Right ventricle myocardium inferior (tissue), 1 donor: Measurements from ENCODE around the gene ZRANB2. TPM values are rescaled to one million over a fixed set of nuclear protein-coding genes. Genes with fewer than 3 reads are reported as not detected.

Source experiments
- ATAC-seq: fragments of 200-7000 bp; cut with Tn5 transposase; one replicate; pipeline ENCODE4 v1.9.1; 2020; ENCODE audit warnings: mild to moderate bottlenecking, moderate library complexity
- DNase-seq: peaks from one replicate; pipeline ENCODE4 v3.0.0; 2021; ENCODE audit errors: missing footprints
- intact Hi-C: fragments of 100-400 bp; cut with DNase I; formaldehyde crosslinking; loops from one replicate; pipeline ENCODE4 v1.11.0; 2022
- microRNA-seq: library from miRNA; unstranded; fragments of <30 nt; microRNA quantifications from one replicate; pipeline ENCODE4 v1.2.0, GENCODE V29; 2020
- total RNA-seq: library from RNA; stranded (reverse); fragmentation: NEBNext Ultra II Directional; extraction: Animal tissue kit (Norgen Biotek cat#: 25700); gene quantifications from one replicate; pipeline ENCODE4 v1.2.1, GENCODE V29; 2021
- donor health status: DM: no; HTN: yes; CAD: no; lungs with severe emphysema.

ZRANB2 gene
- total RNA-seq, 1 donor from 2014 or later = 46.5 TPM

GRCh38 chr1:71038942-71039341 is 41.9 kb downstream of the ZRANB2 start:
- intact Hi-C loops = no loop called here
- ATAC-seq (no peak), DNase-seq (no peak)

DNA sequence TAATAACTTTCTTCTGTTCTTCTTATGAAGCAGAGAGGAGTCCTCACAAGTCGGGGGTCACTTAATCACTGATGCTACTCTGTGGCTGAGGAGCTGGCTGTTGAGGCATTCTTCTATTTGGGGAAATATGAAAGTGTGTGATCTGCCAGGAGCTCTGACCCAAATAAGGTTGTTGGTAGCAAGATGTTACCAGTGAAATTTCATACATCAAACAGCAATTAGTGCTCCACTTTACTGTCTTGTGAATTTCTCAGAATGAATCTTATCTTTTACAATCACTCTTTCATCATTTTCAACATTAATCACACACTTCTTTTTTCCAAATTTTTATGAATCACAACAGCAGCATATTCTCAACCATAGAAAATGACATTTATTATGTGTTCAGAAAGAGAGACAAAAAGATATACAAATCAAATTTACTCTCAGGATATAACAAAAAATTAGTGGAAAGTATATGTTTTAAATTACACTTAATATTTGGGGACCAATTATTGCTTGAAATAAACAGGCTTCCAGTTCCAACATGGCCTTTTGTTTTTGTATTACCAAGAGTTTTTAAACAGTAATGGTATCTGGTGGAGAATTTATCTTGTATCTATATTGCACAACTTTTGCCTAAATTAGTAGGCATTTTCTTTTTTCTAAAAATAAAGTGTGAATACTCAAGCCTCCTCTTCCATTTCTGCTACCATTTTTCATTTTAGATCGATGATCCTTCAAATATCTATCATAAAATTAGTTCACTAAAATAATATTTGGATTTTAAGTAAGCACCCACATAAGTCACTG is 42.8 kb downstream of the ZRANB2 start:
- DNase-seq (no peak), ATAC-seq (no peak)
- intact Hi-C loops = no loop called here

DNA sequence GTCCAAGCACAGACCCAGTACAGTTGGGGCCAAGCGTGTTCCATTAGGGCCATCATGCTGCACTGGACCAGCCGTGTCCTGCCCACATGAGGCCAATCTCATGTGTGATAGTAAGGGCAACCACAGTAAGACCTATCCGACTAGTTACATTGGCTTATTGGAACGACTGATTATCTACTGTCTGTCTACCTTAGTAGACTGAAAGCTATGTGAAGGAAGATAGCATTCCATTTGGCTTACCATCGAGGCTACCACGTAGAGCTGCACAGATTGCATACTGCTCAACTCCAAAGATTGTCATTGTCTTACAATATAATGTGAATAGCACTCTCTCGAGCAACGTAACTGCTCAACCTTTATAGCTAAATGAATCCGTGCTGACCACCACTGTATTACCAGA is 43.8 kb downstream of the ZRANB2 start:
- ATAC-seq (no peak), DNase-seq (no peak)
- intact Hi-C loops = no loop called here

GRCh38 chr1:71033136-71033535 is 47.7 kb downstream of the ZRANB2 start:
- ATAC-seq (no peak), DNase-seq (no peak)
- intact Hi-C loops = no loop called here

GRCh38 chr1:71031426-71031825 is 49.4 kb downstream of the ZRANB2 start:
- intact Hi-C loops = no loop called here
- DNase-seq (no peak), ATAC-seq (no peak)

GRCh38 chr1:71030026-71030425 is 50.8 kb downstream of the ZRANB2 start:
- ATAC-seq (no peak), DNase-seq (no peak)
- intact Hi-C loops = no loop called here

GRCh38 chr1:71028981-71029380 is 51.9 kb downstream of the ZRANB2 start:
- ATAC-seq (no peak), DNase-seq (no peak)
- intact Hi-C loops = loop anchor here (10.0 kb wide), 1 partner anchor 214 kb away; no protein-coding TSS in a partner anchor

GRCh38 chr1:71027991-71028390 is 52.8 kb downstream of the ZRANB2 start:
- no peak for ATAC-seq
- intact Hi-C loops = loop anchor here (10.0 kb wide), 1 partner anchor 213 kb away; no protein-coding TSS in a partner anchor
- DNase-seq = no peak

DNA sequence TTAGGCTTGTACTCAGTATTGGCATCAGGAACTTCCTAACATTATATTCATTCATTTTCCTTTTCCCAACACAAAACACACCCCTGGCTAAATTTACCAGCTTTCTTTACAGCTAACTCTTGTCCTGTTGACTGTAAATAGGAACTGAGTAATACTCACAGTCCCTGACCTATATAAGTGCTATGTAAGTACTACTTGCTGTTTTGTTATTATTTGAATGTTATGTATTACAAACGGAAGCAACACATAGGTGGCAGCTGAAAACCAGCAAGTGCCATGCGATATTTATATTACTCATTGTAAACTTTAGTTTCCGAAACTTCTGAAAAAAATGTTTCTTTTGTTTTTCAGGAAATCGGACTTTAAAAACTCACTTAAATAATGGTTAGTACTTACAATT is 54.7 kb downstream of the ZRANB2 start:
- no peak for ATAC-seq
- no peak for DNase-seq
- intact Hi-C loops = loop anchor here (10.0 kb wide), 1 partner anchor 211 kb away; no protein-coding TSS in a partner anchor

- ATAC-seq (no peak), DNase-seq (no peak)
- intact Hi-C loops = loop anchor here (10.0 kb wide), 1 partner anchor 209 kb away; no protein-coding TSS in a partner anchor
Observed at GRCh38 chr1:71023515-71023914, 57.3 kb downstream of the ZRANB2 start.

GRCh38 chr1:71019233-71019969 is 61.4 kb downstream of the ZRANB2 start:
- intact Hi-C loops = no loop called here
- no peak for DNase-seq
- ATAC-seq = peak; percentile 65

DNA sequence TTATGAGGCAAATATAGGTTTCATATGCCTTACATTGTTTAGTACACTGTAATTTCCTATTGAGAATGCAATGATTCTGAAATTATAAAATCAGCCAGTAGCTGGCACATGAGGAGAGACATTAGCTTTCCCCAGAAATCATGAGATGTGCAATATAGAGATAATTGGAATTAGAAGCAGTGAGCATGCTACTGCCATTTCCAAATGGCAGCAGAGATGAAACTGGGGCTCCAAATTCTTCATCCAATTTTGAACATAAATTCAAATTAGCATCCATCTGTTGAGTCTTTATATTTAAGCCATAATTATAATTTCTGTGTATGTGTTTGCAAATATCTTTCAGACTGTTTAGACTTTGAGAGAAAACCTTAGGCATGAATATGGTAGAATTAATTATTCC is 62.0 kb downstream of the ZRANB2 start:
- ATAC-seq = no peak
- DNase-seq = no peak
- intact Hi-C loops = no loop called here

- intact Hi-C loops = no loop called here
- ATAC-seq = no peak
- DNase-seq = no peak
Observed at GRCh38 chr1:71015745-71016144, 65.1 kb downstream of the ZRANB2 start.

- intact Hi-C loops = no loop called here
- no peak for ATAC-seq
- no peak for DNase-seq
Observed at GRCh38 chr1:71014178-71014579, 66.7 kb downstream of the ZRANB2 start.

Small RNA genes within 50 kb of the gene (microRNA-seq; reads per million reads assigned to microRNA genes)
- gene MIR186 = 362 reads per million, percentile 69 among the genes with 10 or more reads in this experiment

Other genes with a start within 250 kb of the ZRANB2 start
- 4.9 TPM for gene PTGER3, start 33.2 kb downstream of the ZRANB2 start, total RNA-seq